Retinal pigment epithelial cell (primary cell): ENCODE results near the gene SERPINB4.
"Not testable (repeated sequence)": the region's sequence is repeated elsewhere in the genome, so short reads cannot be mapped to it uniquely, and the experiment has no call there.

Experiments
- DNase-seq: peaks from one replicate; pipeline ENCODE4 v3.0.0-alpha.2; 2010; ENCODE audit warnings: low read depth
- H3K4me3 ChIP-seq: 2 replicates; pipeline ENCODE4 v1.5.1; 2011; ENCODE audit warnings: mild to moderate bottlenecking, low read length, control low read depth, moderate library complexity
- CTCF ChIP-seq: conservative IDR thresholded peaks from 2 replicates; pipeline ENCODE4 v1.5.1; 2011; ENCODE audit warnings: low read depth, low read length, control low read depth, inconsistent platforms

Gene SERPINB4

GRCh38 chr18:63646936-63647335 lies 2.9 kb upstream of the SERPINB4 start:
- H3K4me3 ChIP-seq, result no peak overlapping the region
- DNase-seq, result no peak
- TF ChIP-seq CTCF, result no peak

GRCh38 chr18:63644694-63645093 lies 638 bp upstream of the SERPINB4 start:
- not testable (repeated sequence) for DNase-seq, H3K4me3 ChIP-seq

- H3K4me3 ChIP-seq, DNase-seq: not testable (repeated sequence)
These were observed 1.2 kb downstream of the SERPINB4 start for GRCh38 chr18:63642668-63643356.

- H3K4me3 ChIP-seq, DNase-seq: not testable (repeated sequence)
These were observed 2.8 kb downstream of the SERPINB4 start for GRCh38 chr18:63641157-63641680.

GRCh38 chr18:63637703-63638102 lies 6.4 kb downstream of the SERPINB4 start:
- no peak overlapping the region for H3K4me3 ChIP-seq
- no peak for DNase-seq
- TF ChIP-seq CTCF, result no peak

- DNase-seq, result no peak
- TF ChIP-seq CTCF, result no peak
- no peak overlapping the region for H3K4me3 ChIP-seq
These were observed 16.2 kb downstream of the SERPINB4 start for GRCh38 chr18:63627819-63628218.

GRCh38 chr18:63626431-63626830 lies 17.6 kb downstream of the SERPINB4 start:
- no peak overlapping the region for H3K4me3 ChIP-seq
- TF ChIP-seq CTCF, result no peak
- no peak for DNase-seq

- TF ChIP-seq CTCF, result no peak
- no peak overlapping the region for H3K4me3 ChIP-seq
These were observed 19.2 kb downstream of the SERPINB4 start for GRCh38 chr18:63624863-63625262.

GRCh38 chr18:63619661-63620060 lies 24.4 kb downstream of the SERPINB4 start:
- H3K4me3 ChIP-seq, result no peak overlapping the region
- no peak for TF ChIP-seq CTCF
- no peak for DNase-seq

More at GRCh38 chr18:63624863-63625262, 19.2 kb downstream of the SERPINB4 start:
- DNase-seq, result no peak
